Stimulated activated CD4-positive, alpha-beta T cell treated with anti-CD3 and anti-CD28 coated beads, Interleukin-1b, Interleukin-23, amount 100 ng/mL, for 4 hours (primary cell): ENCODE measurements around the gene PRICKLE1.
A peak's percentile ranks its signal among the peaks of the same experiment; 100 is the strongest.

Experiments
- DNase-seq, 2 donors: peaks; one replicate each; pipeline ENCODE4 v3.0.0-alpha.2; 2020; ENCODE audit warnings: low read depth in 2 of 2

The PRICKLE1 gene

GRCh38 chr12:42490261-42490842 is 99.2 kb downstream of the PRICKLE1 start:
- DNase-seq, result no peak

- DNase-seq, result no peak
Measured at GRCh38 chr12:42486407-42486806, 103.1 kb downstream of the PRICKLE1 start.

GRCh38 chr12:42485823-42486222 is 103.7 kb downstream of the PRICKLE1 start:
- no peak for DNase-seq

- DNase-seq, result no peak
Measured at GRCh38 chr12:42484996-42485395, 104.5 kb downstream of the PRICKLE1 start.

GRCh38 chr12:42483521-42483790 is 106.1 kb downstream of the PRICKLE1 start:
- DNase-seq, result peak in 1 of 2 donors; percentile 10

- peak in 1 of 2 donors; percentile 56 for DNase-seq
Measured at GRCh38 chr12:42482748-42483520, 106.6 kb downstream of the PRICKLE1 start.

GRCh38 chr12:42482041-42482747 is 107.4 kb downstream of the PRICKLE1 start:
- DNase-seq, result no peak

GRCh38 chr12:42481368-42481767 is 108.2 kb downstream of the PRICKLE1 start:
- no peak for DNase-seq

- DNase-seq, result no peak
Measured at GRCh38 chr12:42477941-42478340, 111.6 kb downstream of the PRICKLE1 start.

- DNase-seq, result no peak
Measured at GRCh38 chr12:42475106-42475505, 114.4 kb downstream of the PRICKLE1 start.

- DNase-seq, result no peak
Measured at GRCh38 chr12:42474391-42474790, 115.2 kb downstream of the PRICKLE1 start.

GRCh38 chr12:42473561-42473960 is 116.0 kb downstream of the PRICKLE1 start:
- no peak for DNase-seq

- DNase-seq, result no peak
Measured at GRCh38 chr12:42473130-42473529, 116.4 kb downstream of the PRICKLE1 start.

GRCh38 chr12:42472376-42472775 is 117.2 kb downstream of the PRICKLE1 start:
- DNase-seq, result no peak

- DNase-seq, result no peak
Measured at GRCh38 chr12:42469355-42470175, 120.0 kb downstream of the PRICKLE1 start.

- DNase-seq, result no peak
Measured at GRCh38 chr12:42468921-42469320, 120.6 kb downstream of the PRICKLE1 start.

- no peak for DNase-seq
Measured at GRCh38 chr12:42468341-42468821, 121.2 kb downstream of the PRICKLE1 start.

- DNase-seq, result no peak
Measured at GRCh38 chr12:42463671-42464070, 125.9 kb downstream of the PRICKLE1 start.

GRCh38 chr12:42462486-42462885 is 127.1 kb downstream of the PRICKLE1 start:
- no peak for DNase-seq

GRCh38 chr12:42459336-42459847 is 130.2 kb downstream of the PRICKLE1 start:
- DNase-seq, result no peak

- no peak for DNase-seq
Measured at GRCh38 chr12:42458575-42458974, 131.0 kb downstream of the PRICKLE1 start.

GRCh38 chr12:42450248-42450647 is 139.3 kb downstream of the PRICKLE1 start:
- no peak for DNase-seq
